ENCODE data around the gene BACH2.

- TF ChIP-seq CTCF (IDR thresholded peaks at IDR 0.05; ENCODE audit: insufficient read depth, low read length), result no peak
- no peak for TF ChIP-seq POLR2AphosphoS5 (IDR thresholded peaks at IDR 0.05; ENCODE audit: low read depth)
- TF ChIP-seq GABPA (IDR thresholded peaks at IDR 0.05; ENCODE audit: low read depth), result no peak
Observed at GRCh38 chr6:90003069-90003795, 293.4 kb downstream of the BACH2 start.
